Activated CD4-positive, alpha-beta memory T cell treated with anti-CD3 and anti-CD28 coated beads for 36 hours (primary cell): ENCODE data around the gene ZBTB16. TPM values are rescaled to one million over a fixed set of nuclear protein-coding genes. Genes with fewer than 3 reads are reported as not detected.

Experiments used
- CTCF ChIA-PET: fragments of 350-600 bp; sonication (Branson Sonifier 250); formaldehyde crosslinking; loops from one replicate; lab custom pipeline; 2021; ENCODE audit warnings: antibody characterized with exemption, inconsistent platforms; lab: Charles Lee
- POLR2A ChIA-PET: fragments of 350-600 bp; sonication (Branson Sonifier 250); formaldehyde crosslinking; loops from one replicate; lab custom pipeline; 2021; ENCODE audit warnings: antibody characterized with exemption; lab: Charles Lee
- DNase-seq: peaks from one replicate; pipeline ENCODE4 v3.0.0-alpha.2; 2020
- H3K27ac Mint-ChIP-seq: one replicate; pipeline ENCODE4 v1.8.0; 2021; ENCODE audit warnings: mixed read lengths
- H3K27me3 Mint-ChIP-seq: one replicate; pipeline ENCODE4 v1.8.0; 2021; ENCODE audit warnings: mixed read lengths
- H3K36me3 Mint-ChIP-seq: one replicate; pipeline ENCODE4 v1.8.0; 2021; ENCODE audit warnings: mixed read lengths
- H3K4me1 Mint-ChIP-seq: one replicate; pipeline ENCODE4 v1.8.0; 2021; ENCODE audit warnings: low read depth, mixed read lengths
- H3K4me3 Mint-ChIP-seq: one replicate; pipeline ENCODE4 v1.8.0; 2021; ENCODE audit warnings: mild to moderate bottlenecking, mixed read lengths
- H3K9me3 Mint-ChIP-seq: one replicate; pipeline ENCODE4 v1.8.0; 2021; ENCODE audit warnings: mixed read lengths
- intact Hi-C: fragments of 100-400 bp; cut with micrococcal nuclease; formaldehyde crosslinking; loops from one replicate; pipeline ENCODE4 v1.15.1; 2023
- total RNA-seq, 2 experiments: library from RNA; stranded (reverse); gene quantifications; one replicate each; pipeline ENCODE4 v1.2.3, GENCODE V29; 2021

Gene ZBTB16
- total RNA-seq, 2 experiments from 2014 or later, result 7.7 to 9.7 TPM

DNA sequence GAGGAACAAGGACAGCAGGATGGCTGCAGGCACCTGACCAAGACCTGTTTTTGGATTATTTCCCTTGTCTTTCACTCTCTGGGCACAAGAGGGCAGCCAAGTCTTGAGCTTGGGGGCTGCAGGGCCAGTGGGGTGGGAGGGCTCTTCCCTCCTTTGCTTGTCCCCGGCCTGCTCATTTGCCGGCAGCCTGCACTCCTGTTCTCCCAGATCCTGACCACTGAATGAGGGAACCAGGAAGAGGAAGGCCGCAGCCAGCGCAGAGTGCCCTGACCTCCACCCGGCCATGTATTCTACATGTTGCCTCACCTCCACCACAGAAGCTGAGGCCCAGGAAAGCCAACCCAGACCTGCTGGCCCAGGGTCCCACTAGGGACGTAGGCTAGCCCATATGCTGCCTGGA lies 221.2 kb downstream of the ZBTB16 start:
- peak; percentile 15 for DNase-seq
- CTCF ChIA-PET, result interaction anchor here (0.8 to 1.2 kb wide), 3 partner anchors 8 to 19 kb away, joined by 3 read pairs; no protein-coding TSS in a partner anchor
- Mint-ChIP-seq H3K27ac (no peak overlapping the region), H3K27me3 (peaks cover 11% of the 10 kb centered on the region), H3K4me3 (no peak overlapping the region), H3K9me3 (no peaks in the 10 kb centered on the region), H3K4me1 (no peaks in the 10 kb centered on the region), H3K36me3 (no peaks in the 10 kb centered on the region)
- POLR2A ChIA-PET, result no interaction called here
- intact Hi-C loops, result no loop called here

GRCh38 chr11:114281388-114281956 lies 222.0 kb downstream of the ZBTB16 start:
- H3K9me3 Mint-ChIP-seq, result no peaks in the 10 kb centered on the region
- H3K36me3 Mint-ChIP-seq, result no peaks in the 10 kb centered on the region
- no peak overlapping the region for H3K4me3 Mint-ChIP-seq
- intact Hi-C loops, result no loop called here
- DNase-seq, result no peak
- CTCF ChIA-PET, result interaction anchor here (0.8 to 1.2 kb wide), 3 partner anchors 8 to 18 kb away, joined by 3 read pairs; no protein-coding TSS in a partner anchor
- POLR2A ChIA-PET, result no interaction called here
- H3K27ac Mint-ChIP-seq, result no peak overlapping the region
- H3K27me3 Mint-ChIP-seq, result peaks cover 9% of the 10 kb centered on the region
- H3K4me1 Mint-ChIP-seq, result no peaks in the 10 kb centered on the region

- DNase-seq, result no peak
- no peak overlapping the region for H3K4me3 Mint-ChIP-seq
- H3K9me3 Mint-ChIP-seq, result no peaks in the 10 kb centered on the region
- H3K4me1 Mint-ChIP-seq, result no peaks in the 10 kb centered on the region
- POLR2A ChIA-PET, result interaction anchor here (0.5 kb wide), 1 partner anchor 120 kb away, joined by 4 read pairs; no protein-coding TSS in a partner anchor
- intact Hi-C loops, result no loop called here
- H3K36me3 Mint-ChIP-seq, result no peaks in the 10 kb centered on the region
- peaks cover 9% of the 10 kb centered on the region for H3K27me3 Mint-ChIP-seq
- CTCF ChIA-PET, result interaction anchor here (0.9 kb wide), 1 partner anchor 287 kb away, joined by 3 read pairs; no protein-coding TSS in a partner anchor
- H3K27ac Mint-ChIP-seq, result no peak overlapping the region
Observed at GRCh38 chr11:114282488-114282887, 223.0 kb downstream of the ZBTB16 start.

GRCh38 chr11:114283422-114283821 lies 223.9 kb downstream of the ZBTB16 start:
- CTCF ChIA-PET, result no interaction called here
- no peak for DNase-seq
- Mint-ChIP-seq H3K27me3 (peaks cover 7% of the 10 kb centered on the region), H3K4me3 (no peak overlapping the region), H3K9me3 (no peaks in the 10 kb centered on the region), H3K36me3 (no peaks in the 10 kb centered on the region), H3K4me1 (no peaks in the 10 kb centered on the region), H3K27ac (no peak overlapping the region)
- intact Hi-C loops, result no loop called here
- POLR2A ChIA-PET, result no interaction called here

DNA sequence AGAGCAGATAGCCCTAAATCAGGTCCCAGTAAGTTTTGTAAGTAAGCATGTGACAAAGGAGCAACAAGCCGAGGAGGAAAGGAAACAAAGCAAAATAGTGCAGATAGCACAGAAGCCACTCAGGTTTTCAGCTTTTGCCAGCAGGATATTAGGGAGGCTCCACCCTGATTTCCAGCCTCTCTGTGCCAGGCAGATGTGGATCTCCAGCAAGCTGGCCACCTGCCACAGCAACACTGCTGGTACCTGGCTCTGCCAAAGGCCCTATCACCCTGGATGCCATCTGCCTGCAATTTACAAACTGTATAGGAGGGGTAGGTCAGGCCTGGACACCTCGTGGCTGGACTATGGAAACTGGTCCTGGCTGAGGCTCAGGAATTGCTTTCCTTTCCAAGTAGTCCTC lies 224.5 kb downstream of the ZBTB16 start:
- Mint-ChIP-seq H3K27ac (no peak overlapping the region), H3K4me1 (no peaks in the 10 kb centered on the region), H3K9me3 (no peaks in the 10 kb centered on the region), H3K27me3 (peaks cover 4% of the 10 kb centered on the region), H3K36me3 (no peaks in the 10 kb centered on the region), H3K4me3 (no peak overlapping the region)
- intact Hi-C loops, result no loop called here
- CTCF ChIA-PET, result no interaction called here
- DNase-seq, result no peak
- POLR2A ChIA-PET, result no interaction called here

DNA sequence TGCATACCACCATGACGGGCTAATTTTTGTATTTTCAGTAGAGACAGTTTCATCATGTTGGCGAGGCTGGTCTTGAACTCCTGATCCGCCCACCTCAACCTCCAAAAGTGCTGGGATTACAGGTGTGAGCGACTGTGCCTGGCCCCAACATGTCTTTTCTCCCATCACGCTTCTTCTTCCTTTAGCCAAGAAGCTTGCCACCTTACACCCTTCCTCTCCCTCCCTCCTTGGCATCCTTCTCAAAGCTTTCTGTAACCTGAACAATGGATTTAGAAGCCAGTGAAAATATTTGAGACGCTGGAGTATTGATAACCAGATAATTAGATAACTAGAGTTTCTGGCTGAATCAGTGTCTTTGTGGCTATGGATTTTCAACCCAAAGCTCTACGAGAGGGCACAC lies 225.4 kb downstream of the ZBTB16 start:
- no peaks in the 10 kb centered on the region for H3K9me3 Mint-ChIP-seq
- DNase-seq, result no peak
- ChIA-PET POLR2A (no interaction called here), CTCF (interaction anchor here (1.3 kb wide), 1 partner anchor 23 kb away, joined by 5 read pairs; no protein-coding TSS in a partner anchor)
- H3K4me3 Mint-ChIP-seq, result no peak overlapping the region
- H3K27ac Mint-ChIP-seq, result no peak overlapping the region
- H3K4me1 Mint-ChIP-seq, result no peaks in the 10 kb centered on the region
- peaks cover under 1% of the 10 kb centered on the region for H3K27me3 Mint-ChIP-seq
- intact Hi-C loops, result no loop called here
- H3K36me3 Mint-ChIP-seq, result no peaks in the 10 kb centered on the region

DNA sequence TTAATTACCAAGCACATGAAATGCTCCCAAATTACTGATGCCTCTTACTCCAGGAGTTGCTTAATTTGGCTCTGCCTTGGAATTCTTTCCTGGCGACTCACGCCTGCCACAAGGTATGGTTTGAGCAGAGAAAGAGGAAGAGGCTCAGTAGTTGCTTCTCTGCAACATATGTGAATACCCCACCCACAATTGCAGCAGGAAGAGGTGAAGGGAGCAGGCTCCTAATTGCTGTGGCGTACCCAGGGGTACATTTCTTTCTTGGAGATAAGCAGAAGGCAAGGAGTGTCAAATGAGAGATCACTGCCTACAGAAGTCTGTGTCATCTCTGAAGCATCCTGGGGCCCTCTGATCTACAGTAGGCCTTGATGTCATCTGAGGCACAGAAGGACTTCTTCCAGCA lies 226.1 kb downstream of the ZBTB16 start:
- Mint-ChIP-seq H3K27me3 (no peaks in the 10 kb centered on the region), H3K9me3 (no peaks in the 10 kb centered on the region), H3K36me3 (no peaks in the 10 kb centered on the region), H3K4me3 (no peak overlapping the region), H3K27ac (no peak overlapping the region), H3K4me1 (no peaks in the 10 kb centered on the region)
- intact Hi-C loops, result no loop called here
- no peak for DNase-seq
- CTCF ChIA-PET, result interaction anchor here (1.3 kb wide), 1 partner anchor 24 kb away, joined by 5 read pairs; no protein-coding TSS in a partner anchor
- POLR2A ChIA-PET, result no interaction called here

DNA sequence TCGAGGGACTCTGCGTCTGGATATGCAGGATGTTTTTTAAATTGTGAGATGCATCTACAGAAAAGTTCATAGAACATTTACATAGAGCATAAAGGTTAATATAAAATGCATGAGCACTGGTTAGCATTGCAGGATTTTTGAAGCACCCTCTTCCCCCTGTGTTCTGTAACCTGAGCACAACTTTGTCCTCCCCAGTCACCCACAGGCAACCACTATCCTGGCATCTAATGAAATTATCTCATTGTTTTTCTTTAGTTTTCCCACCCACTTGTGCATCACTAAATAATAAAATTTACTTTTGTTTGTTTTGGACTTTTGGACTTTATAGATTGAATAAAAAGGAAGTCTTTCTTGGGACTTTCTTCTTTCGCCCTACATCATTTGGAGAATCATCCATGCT lies 226.7 kb downstream of the ZBTB16 start:
- no peaks in the 10 kb centered on the region for H3K36me3 Mint-ChIP-seq
- ChIA-PET POLR2A (no interaction called here), CTCF (interaction anchor here (1.3 kb wide), 1 partner anchor 25 kb away, joined by 5 read pairs; no protein-coding TSS in a partner anchor)
- DNase-seq, result no peak
- no peak overlapping the region for H3K4me3 Mint-ChIP-seq
- intact Hi-C loops, result no loop called here
- no peaks in the 10 kb centered on the region for H3K4me1 Mint-ChIP-seq
- no peaks in the 10 kb centered on the region for H3K9me3 Mint-ChIP-seq
- H3K27me3 Mint-ChIP-seq, result no peaks in the 10 kb centered on the region
- no peak overlapping the region for H3K27ac Mint-ChIP-seq

DNA sequence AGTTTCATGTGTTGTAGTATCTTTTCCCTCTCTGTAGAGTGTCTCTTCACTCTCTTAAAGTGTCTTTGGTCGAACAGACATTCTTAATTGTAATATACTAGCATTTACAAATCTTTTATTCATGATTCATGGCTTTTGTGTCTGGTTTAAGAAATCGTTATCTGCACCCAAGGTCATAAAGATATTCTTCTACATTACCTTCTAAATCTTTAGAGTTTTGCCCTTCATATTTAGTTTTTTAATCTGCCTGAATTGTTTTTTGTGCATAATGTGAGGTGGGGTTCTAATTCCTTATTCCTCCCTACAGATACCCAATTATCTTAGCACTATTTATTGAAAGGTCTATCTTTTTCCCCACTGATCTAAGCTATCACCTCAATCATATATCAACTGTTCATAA lies 227.6 kb downstream of the ZBTB16 start:
- ChIA-PET CTCF (no interaction called here), POLR2A (no interaction called here)
- no peak overlapping the region for H3K4me3 Mint-ChIP-seq
- H3K27me3 Mint-ChIP-seq, result no peaks in the 10 kb centered on the region
- no peak for DNase-seq
- intact Hi-C loops, result no loop called here
- no peaks in the 10 kb centered on the region for H3K4me1 Mint-ChIP-seq
- H3K36me3 Mint-ChIP-seq, result no peaks in the 10 kb centered on the region
- no peaks in the 10 kb centered on the region for H3K9me3 Mint-ChIP-seq
- H3K27ac Mint-ChIP-seq, result no peak overlapping the region

DNA sequence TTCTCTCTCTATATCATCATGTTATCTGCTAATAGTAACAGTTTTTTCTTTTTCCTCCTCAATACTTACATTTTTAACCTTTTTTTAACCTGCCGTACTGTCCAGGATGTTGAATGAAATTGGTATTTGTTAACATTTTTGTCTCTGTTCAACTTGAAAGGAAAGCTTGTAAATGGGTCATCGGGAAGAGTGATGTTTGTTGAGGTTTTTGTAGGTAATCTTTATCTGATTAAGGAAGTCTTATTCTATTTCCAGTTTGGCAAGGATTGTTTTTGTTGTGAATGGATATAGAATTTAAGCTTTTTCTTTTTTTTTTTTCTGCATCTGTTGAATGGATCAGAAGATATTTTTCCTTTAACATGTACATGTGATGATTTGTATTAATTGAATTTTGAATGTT lies 228.6 kb downstream of the ZBTB16 start:
- no peak for DNase-seq
- ChIA-PET POLR2A (no interaction called here), CTCF (no interaction called here)
- no peaks in the 10 kb centered on the region for H3K36me3 Mint-ChIP-seq
- no peak overlapping the region for H3K27ac Mint-ChIP-seq
- intact Hi-C loops, result no loop called here
- H3K4me3 Mint-ChIP-seq, result no peak overlapping the region
- no peaks in the 10 kb centered on the region for H3K4me1 Mint-ChIP-seq
- peaks cover 1% of the 10 kb centered on the region for H3K27me3 Mint-ChIP-seq
- H3K9me3 Mint-ChIP-seq, result no peaks in the 10 kb centered on the region

DNA sequence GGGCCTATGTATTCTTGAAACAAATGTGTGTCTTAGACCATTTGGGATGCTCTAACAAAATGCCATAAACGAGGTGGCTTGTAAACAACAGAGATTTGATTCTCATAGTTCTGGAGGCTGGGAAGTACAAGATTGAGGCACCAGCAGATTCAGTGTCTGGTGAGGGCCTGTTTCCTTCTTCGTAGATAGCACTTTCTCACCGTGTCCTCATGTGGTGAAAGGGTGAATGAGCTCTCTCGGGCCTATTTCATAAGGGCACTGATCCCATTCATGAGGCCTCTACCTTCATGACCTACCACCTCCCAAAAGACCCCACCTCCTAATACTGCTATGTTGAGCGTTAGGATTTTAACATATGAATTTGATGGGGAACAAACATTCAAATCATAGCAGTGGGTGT lies 230.3 kb downstream of the ZBTB16 start:
- Mint-ChIP-seq H3K27ac (no peak overlapping the region), H3K4me3 (no peak overlapping the region), H3K36me3 (no peaks in the 10 kb centered on the region), H3K9me3 (no peaks in the 10 kb centered on the region), H3K27me3 (peaks cover 7% of the 10 kb centered on the region), H3K4me1 (no peaks in the 10 kb centered on the region)
- intact Hi-C loops, result no loop called here
- no peak for DNase-seq
- ChIA-PET CTCF (interaction anchor here (0.9 to 1.8 kb wide), 3 partner anchors 9 to 29 kb away, joined by 3 to 6 read pairs (median 4); no protein-coding TSS in a partner anchor), POLR2A (no interaction called here)

DNA sequence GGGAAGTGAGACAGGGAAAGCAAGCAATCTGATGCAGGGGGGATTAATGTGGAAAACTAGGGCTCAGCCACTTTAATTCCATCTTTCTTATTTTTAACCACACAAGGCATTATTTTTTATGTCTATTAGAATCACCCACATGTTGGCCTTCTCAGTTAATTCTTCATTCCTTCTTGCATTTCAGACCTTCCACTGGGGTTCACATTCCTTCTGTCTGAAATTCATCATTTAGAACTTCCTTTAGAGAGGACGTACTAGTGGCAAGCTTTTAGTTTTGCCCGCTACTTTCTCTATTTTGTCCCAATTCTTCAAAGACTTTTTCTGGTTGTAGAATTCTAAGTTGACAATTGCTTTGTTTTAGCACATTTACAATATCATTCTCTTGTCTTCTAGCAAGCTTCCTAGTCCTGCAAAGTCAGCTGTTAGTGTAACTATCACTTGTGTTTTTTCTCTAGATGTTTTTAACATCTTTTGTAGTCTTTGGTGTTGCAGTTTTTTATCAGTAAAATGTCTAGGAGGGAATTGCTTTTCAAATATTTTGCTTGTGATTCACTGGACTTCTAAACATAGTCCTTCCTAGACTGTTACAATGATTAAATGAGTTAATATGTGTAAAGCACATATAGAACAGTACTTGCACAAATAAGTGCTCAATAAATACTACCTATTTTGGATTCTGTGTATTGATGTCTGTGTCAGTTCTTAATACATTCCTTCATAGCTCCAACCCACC lies 231.2 kb downstream of the ZBTB16 start:
- no peaks in the 10 kb centered on the region for H3K4me1 Mint-ChIP-seq
- intact Hi-C loops, result no loop called here
- no peak for DNase-seq
- ChIA-PET CTCF (interaction anchor here (1.8 kb wide), 1 partner anchor 28 kb away, joined by 4 read pairs; no protein-coding TSS in a partner anchor), POLR2A (no interaction called here)
- no peak overlapping the region for H3K27ac Mint-ChIP-seq
- no peaks in the 10 kb centered on the region for H3K36me3 Mint-ChIP-seq
- no peaks in the 10 kb centered on the region for H3K9me3 Mint-ChIP-seq
- no peak overlapping the region for H3K4me3 Mint-ChIP-seq
- H3K27me3 Mint-ChIP-seq, result peaks cover 7% of the 10 kb centered on the region
